WTC11 (cell line): Measurements from ENCODE around the gene ADGRB2. TPM values are rescaled to one million over a fixed set of nuclear protein-coding genes. Genes with fewer than 3 reads are reported as not detected.

Source experiments
- ATAC-seq: fragments of 200-7000 bp; cut with Tn5 transposase; 2 replicates; pipeline ENCODE4 v1.10.0; 2021; ENCODE audit warnings: mild to moderate bottlenecking, moderate library complexity
- CTCF ChIA-PET: fragments of 300-600 bp; sonication (Branson Sonifier 250); formaldehyde crosslinking; loops from one replicate; lab custom pipeline; 2021; ENCODE audit warnings: antibody characterized with exemption; lab: Charles Lee
- POLR2A ChIA-PET: fragments of 350-600 bp; sonication (Branson Sonifier 250); formaldehyde crosslinking; loops from one replicate; lab custom pipeline; 2021; ENCODE audit warnings: antibody characterized with exemption; lab: Charles Lee
- DNase-seq: peaks from one replicate; pipeline ENCODE4 v3.0.0; 2021; ENCODE audit warnings: low spot score
- H3K27ac Mint-ChIP-seq: 2 replicates; pipeline ENCODE4 v1.8.0; 2021; ENCODE audit warnings: mixed read lengths
- H3K27me3 Mint-ChIP-seq: 2 replicates; pipeline ENCODE4 v1.8.0; 2021; ENCODE audit warnings: low read depth, mild to moderate bottlenecking, moderate library complexity, mixed read lengths
- H3K36me3 Mint-ChIP-seq: 2 replicates; pipeline ENCODE4 v1.8.0; 2021; ENCODE audit warnings: mixed read lengths
- H3K4me1 Mint-ChIP-seq: 2 replicates; pipeline ENCODE4 v1.8.0; 2022; ENCODE audit warnings: mixed read lengths
- H3K4me3 Mint-ChIP-seq: 2 replicates; pipeline ENCODE4 v1.8.0; 2021; ENCODE audit warnings: mild to moderate bottlenecking, moderate library complexity, mixed read lengths
- H3K9me3 Mint-ChIP-seq: 2 replicates; pipeline ENCODE4 v1.8.0; 2021; ENCODE audit warnings: mixed read lengths
- AR ChIP-seq: fragments of 250-450 bp; sonication (Bioruptor Pico); IDR thresholded peaks from 2 replicates; pipeline ENCODE4 v1.9.0; 2021; ENCODE audit warnings: mild to moderate bottlenecking
- ATF1 ChIP-seq: sonication (generic); formaldehyde crosslinking; IDR thresholded peaks from 2 replicates; pipeline ENCODE4 v1.8.1; 2023; ENCODE audit warnings: mild to moderate bottlenecking, moderate library complexity, missing genetic modification reagents
- ATF3 ChIP-seq: sonication (generic); formaldehyde crosslinking; conservative IDR thresholded peaks from 2 replicates; pipeline ENCODE4 v1.8.1; 2022; ENCODE audit warnings: mild to moderate bottlenecking, missing genetic modification reagents
- CTCF ChIP-seq: fragments of 200-600 bp; IDR thresholded peaks from 2 replicates; pipeline ENCODE4 v1.8.0; 2022; ENCODE audit warnings: antibody characterized with exemption
- ELF4 ChIP-seq: sonication (generic); formaldehyde crosslinking; IDR thresholded peaks from 2 replicates; pipeline ENCODE4 v1.8.1; 2022; ENCODE audit warnings: low read depth, mild to moderate bottlenecking, moderate library complexity, missing genetic modification reagents
- FOXK1 ChIP-seq: sonication (generic); formaldehyde crosslinking; IDR thresholded peaks from 2 replicates; pipeline ENCODE4 v1.8.0; 2022; ENCODE audit warnings: mild to moderate bottlenecking, moderate library complexity, missing genetic modification reagents
- HMGA2 ChIP-seq: fragments of 250-450 bp; sonication (Bioruptor Pico); IDR thresholded peaks from 2 replicates; pipeline ENCODE4 v1.4.0; 2021; ENCODE audit warnings: mild to moderate bottlenecking, moderate library complexity
- JUN ChIP-seq: sonication (generic); formaldehyde crosslinking; IDR thresholded peaks from 2 replicates; pipeline ENCODE4 v1.8.0; 2023; ENCODE audit warnings: mild to moderate bottlenecking, missing genetic modification reagents
- KAT7 ChIP-seq: sonication (generic); formaldehyde crosslinking; IDR thresholded peaks from 2 replicates; pipeline ENCODE4 v1.8.1; 2023; ENCODE audit warnings: missing genetic modification reagents, mild to moderate bottlenecking, borderline replicate concordance
- MAX ChIP-seq: sonication (generic); formaldehyde crosslinking; IDR thresholded peaks from 2 replicates; pipeline ENCODE4 v1.8.0; 2022; ENCODE audit warnings: mild to moderate bottlenecking, missing genetic modification reagents
- PRRX2 ChIP-seq: fragments of 250-450 bp; sonication (Bioruptor Pico); IDR thresholded peaks from 2 replicates; pipeline ENCODE4 v1.8.0; 2021; ENCODE audit warnings: mild to moderate bottlenecking
- TEAD1 ChIP-seq: sonication (generic); formaldehyde crosslinking; IDR thresholded peaks from 2 replicates; pipeline ENCODE4 v1.8.0; 2022; ENCODE audit warnings: mild to moderate bottlenecking, missing genetic modification reagents
- TEAD4 ChIP-seq: sonication (generic); formaldehyde crosslinking; IDR thresholded peaks from 2 replicates; pipeline ENCODE4 v1.8.0; 2022; ENCODE audit warnings: mild to moderate bottlenecking, missing genetic modification reagents
- ZNF121 ChIP-seq: sonication (generic); formaldehyde crosslinking; IDR thresholded peaks from 2 replicates; pipeline ENCODE4 v1.8.0; 2023; ENCODE audit warnings: missing genetic modification reagents
- ZNF281 ChIP-seq: sonication (generic); formaldehyde crosslinking; IDR thresholded peaks from 2 replicates; pipeline ENCODE4 v1.8.0; 2023; ENCODE audit warnings: mild to moderate bottlenecking, missing genetic modification reagents
- ZSCAN18 ChIP-seq: fragments of 250-450 bp; sonication (Bioruptor Pico); IDR thresholded peaks from 2 replicates; pipeline ENCODE4 v2.1.2; 2022; ENCODE audit warnings: mild to moderate bottlenecking, moderate library complexity
- total RNA-seq: library from RNA; stranded (reverse); gene quantifications from 3 replicates; pipeline ENCODE4 v1.2.3, GENCODE V29; 2021
- TF ChIP-seq, protein P1 (sequence below): sonication (generic); formaldehyde crosslinking; IDR thresholded peaks from 2 replicates; pipeline ENCODE4 v1.8.0; 2023; ENCODE audit warnings: missing genetic modification reagents
- TF ChIP-seq, protein P2 (sequence below): sonication (generic); formaldehyde crosslinking; IDR thresholded peaks from 2 replicates; pipeline ENCODE4 v1.8.0; 2022; ENCODE audit warnings: missing genetic modification reagents

The ADGRB2 gene
- total RNA-seq, 1 experiment from 2014 or later = 39.3 TPM

- Mint-ChIP-seq H3K27me3 (no peaks in the 10 kb centered on the region; the same call in 1 of the 2 replicates), H3K27ac (no peak overlapping the region), H3K4me3 (no peak overlapping the region), H3K36me3 (no peaks in the 10 kb centered on the region), H3K9me3 (no peaks in the 10 kb centered on the region), H3K4me1 (peaks cover 2% of the 10 kb centered on the region; the same call in 1 of the 2 replicates)
- ChIA-PET POLR2A (interaction anchor here (1.4 kb wide), 1 partner anchor 16 kb away, joined by 3 read pairs; no protein-coding TSS in a partner anchor), CTCF (interaction anchor here (1.2 to 1.6 kb wide), 3 partner anchors 18 to 103 kb away, joined by 4 to 6 read pairs (median 5); partner anchors contain the start of gene COL16A1)
- DNase-seq (no peak), ATAC-seq (no peak)
- TF ChIP-seq FOXK1 (CRISPR knock-in tag) (no peak), HMGA2 (CRISPR knock-in tag) (no peak), PRRX2 (no peak), ZNF281 (CRISPR knock-in tag) (no peak)
- TF ChIP-seq, protein P1, sequence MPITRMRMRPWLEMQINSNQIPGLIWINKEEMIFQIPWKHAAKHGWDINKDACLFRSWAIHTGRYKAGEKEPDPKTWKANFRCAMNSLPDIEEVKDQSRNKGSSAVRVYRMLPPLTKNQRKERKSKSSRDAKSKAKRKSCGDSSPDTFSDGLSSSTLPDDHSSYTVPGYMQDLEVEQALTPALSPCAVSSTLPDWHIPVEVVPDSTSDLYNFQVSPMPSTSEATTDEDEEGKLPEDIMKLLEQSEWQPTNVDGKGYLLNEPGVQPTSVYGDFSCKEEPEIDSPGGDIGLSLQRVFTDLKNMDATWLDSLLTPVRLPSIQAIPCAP = no peak
These were observed 78.3 kb downstream of the ADGRB2 start for GRCh38 chr1:31685795-31686194.

GRCh38 chr1:31683997-31684396 lies 80.1 kb downstream of the ADGRB2 start:
- ATAC-seq = peak; percentile 93
- Mint-ChIP-seq H3K36me3 (no peaks in the 10 kb centered on the region), H3K9me3 (no peaks in the 10 kb centered on the region), H3K4me1 (no peaks in the 10 kb centered on the region), H3K4me3 (no peak overlapping the region), H3K27ac (no peak overlapping the region), H3K27me3 (no peaks in the 10 kb centered on the region; the same call in 1 of the 2 replicates)
- POLR2A ChIA-PET = no interaction called here
- CTCF ChIA-PET = interaction anchor here (0.5 to 2.3 kb wide), 9 partner anchors 17 to 105 kb away, joined by 3 to 16 read pairs (median 5); partner anchors contain the start of gene COL16A1
- DNase-seq = peak; percentile 81
- TF ChIP-seq, protein P2, sequence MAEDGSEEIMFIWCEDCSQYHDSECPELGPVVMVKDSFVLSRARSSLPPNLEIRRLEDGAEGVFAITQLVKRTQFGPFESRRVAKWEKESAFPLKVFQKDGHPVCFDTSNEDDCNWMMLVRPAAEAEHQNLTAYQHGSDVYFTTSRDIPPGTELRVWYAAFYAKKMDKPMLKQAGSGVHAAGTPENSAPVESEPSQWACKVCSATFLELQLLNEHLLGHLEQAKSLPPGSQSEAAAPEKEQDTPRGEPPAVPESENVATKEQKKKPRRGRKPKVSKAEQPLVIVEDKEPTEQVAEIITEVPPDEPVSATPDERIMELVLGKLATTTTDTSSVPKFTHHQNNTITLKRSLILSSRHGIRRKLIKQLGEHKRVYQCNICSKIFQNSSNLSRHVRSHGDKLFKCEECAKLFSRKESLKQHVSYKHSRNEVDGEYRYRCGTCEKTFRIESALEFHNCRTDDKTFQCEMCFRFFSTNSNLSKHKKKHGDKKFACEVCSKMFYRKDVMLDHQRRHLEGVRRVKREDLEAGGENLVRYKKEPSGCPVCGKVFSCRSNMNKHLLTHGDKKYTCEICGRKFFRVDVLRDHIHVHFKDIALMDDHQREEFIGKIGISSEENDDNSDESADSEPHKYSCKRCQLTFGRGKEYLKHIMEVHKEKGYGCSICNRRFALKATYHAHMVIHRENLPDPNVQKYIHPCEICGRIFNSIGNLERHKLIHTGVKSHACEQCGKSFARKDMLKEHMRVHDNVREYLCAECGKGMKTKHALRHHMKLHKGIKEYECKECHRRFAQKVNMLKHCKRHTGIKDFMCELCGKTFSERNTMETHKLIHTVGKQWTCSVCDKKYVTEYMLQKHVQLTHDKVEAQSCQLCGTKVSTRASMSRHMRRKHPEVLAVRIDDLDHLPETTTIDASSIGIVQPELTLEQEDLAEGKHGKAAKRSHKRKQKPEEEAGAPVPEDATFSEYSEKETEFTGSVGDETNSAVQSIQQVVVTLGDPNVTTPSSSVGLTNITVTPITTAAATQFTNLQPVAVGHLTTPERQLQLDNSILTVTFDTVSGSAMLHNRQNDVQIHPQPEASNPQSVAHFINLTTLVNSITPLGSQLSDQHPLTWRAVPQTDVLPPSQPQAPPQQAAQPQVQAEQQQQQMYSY = no peak
- TF ChIP-seq TEAD4 (CRISPR knock-in tag) (no peak), ZNF281 (CRISPR knock-in tag) (no peak), ATF1 (no peak), JUN (CRISPR knock-in tag) (no peak), ZNF121 (CRISPR knock-in tag) (peak; percentile 96), TEAD1 (CRISPR knock-in tag) (no peak), KAT7 (CRISPR knock-in tag) (no peak), CTCF (peak; percentile 54), ELF4 (CRISPR knock-in tag) (no peak), ZSCAN18 (no peak), MAX (no peak), ATF3 (CRISPR knock-in tag) (no peak), AR (CRISPR knock-in tag) (no peak)
